ENCODE data around the gene PCGF3.
"Not testable (repeated sequence)": the region's sequence is repeated elsewhere in the genome, so short reads cannot be mapped to it uniquely, and the experiment has no call there.

PCGF3 gene

GRCh38 chr4:725391-726234 is 20.0 kb downstream of the PCGF3 start:
- DNase-seq: no peak

DNA sequence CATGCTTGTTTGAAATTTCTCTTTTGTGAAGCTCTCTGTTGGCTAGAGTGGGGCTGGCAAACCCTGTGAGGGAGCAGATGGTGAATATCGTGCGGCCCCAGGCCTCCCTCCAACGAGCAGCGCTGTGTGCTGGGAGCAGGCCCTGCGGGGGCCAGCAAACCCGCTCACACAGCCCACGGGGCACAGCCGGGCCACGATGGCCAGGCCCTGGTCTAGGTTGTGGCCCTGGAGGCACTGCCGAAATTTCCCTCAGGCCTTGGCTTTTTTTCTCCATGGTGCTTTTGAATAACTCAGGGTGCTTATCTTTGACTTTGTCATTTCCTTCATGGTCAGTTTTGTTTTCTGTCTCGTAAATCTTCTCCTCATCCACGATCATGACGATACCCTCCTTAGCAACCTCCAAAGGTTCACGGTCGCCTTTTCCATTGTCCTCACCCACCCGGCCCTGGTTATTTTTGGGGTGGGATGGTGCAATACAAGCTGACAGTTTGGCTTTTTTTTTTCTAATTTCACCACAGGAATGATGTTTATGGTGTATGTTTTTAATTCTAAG is 20.7 kb downstream of the PCGF3 start:
- DNase-seq: no peak

- DNase-seq: no peak
These were observed 21.2 kb downstream of the PCGF3 start for GRCh38 chr4:726838-727237.

DNA sequence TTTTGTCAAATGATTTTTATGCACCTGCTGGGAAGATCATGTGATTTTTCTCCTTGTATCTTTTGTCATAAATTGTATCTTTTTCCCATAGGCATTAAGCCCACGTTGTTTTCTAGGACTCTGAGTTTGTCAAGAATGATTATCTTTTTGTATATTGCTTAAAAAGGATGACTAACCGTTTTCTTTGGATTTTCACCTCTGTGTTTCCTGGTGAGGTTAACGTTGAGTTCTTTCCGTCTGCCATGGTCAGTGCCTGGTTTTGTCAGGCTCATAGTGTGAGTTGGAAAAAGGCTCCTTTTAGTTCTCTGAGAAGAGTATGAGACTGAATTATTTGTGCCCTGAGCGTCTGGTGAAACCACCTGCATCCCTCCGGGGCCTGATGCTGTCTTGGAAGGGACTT is 21.9 kb downstream of the PCGF3 start:
- DNase-seq: no peak

DNA sequence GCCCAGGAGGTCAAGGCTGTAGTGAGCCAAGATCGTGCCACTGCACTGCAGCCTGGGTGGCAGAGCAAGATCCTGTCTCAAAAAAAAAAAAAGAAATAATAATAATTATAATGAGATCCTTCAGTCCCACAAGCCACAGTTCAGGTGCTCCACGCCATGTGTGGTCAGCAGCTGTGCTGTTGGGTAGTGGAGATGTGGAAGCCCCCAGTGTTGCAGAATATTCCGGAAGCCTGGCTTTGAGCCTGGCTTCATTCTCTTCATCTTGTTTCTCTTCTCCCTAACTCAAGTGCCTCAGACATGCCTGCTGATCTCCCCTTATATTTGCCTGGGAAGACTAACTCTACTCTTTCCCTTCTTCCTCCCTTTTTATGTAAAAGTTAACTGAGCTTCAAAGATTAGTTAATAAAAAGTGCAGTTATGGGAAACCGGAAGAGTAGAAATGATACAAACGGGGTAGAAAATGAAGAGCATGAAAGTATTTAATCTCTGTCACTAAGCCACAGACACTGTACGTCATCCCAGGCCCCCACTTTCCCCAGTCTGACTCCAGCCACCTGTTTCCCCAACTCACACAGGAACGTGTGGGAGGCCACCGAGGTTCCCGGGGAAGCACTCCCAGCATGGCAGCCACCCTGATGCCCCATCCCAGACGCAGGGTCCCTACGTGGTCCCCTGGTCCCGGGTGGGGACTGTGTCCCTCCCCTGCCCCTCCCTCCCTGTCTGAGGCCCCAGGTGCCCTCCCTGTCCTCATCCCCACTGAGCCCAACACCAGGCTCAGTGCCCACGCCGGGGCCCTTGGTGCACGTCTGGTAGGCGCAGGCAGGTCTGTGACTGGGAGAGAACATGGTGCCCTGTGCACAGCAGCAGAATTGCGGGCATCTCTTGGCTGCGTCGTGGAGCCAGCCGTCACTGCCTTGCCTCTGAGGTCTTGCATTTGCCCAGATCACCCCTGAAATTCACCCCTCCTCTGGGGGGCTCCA is 24.0 kb downstream of the PCGF3 start:
- no peak for DNase-seq

DNA sequence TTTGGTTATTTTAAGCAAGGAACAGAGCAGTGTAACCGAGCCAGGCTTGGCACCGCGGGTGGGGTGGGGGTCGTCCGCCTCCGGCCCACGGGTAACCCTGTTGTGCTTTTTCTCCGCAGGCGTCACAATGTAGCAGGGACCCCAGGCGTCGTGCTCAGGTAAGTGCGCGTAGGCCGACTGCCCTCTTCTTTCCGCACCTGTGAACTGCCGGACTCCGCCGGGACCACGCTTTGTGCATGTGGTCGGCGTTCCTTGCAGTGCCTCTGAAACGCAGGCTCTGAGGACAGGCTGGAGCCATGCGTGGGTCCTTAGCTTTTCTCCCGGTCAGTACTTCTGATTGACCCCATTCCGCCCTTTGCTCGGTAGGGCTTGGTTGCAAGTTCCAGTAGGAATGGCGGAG is 24.9 kb downstream of the PCGF3 start:
- no peak for DNase-seq

- not testable (repeated sequence) for DNase-seq
These were observed 25.6 kb downstream of the PCGF3 start for GRCh38 chr4:730946-731904.

DNA sequence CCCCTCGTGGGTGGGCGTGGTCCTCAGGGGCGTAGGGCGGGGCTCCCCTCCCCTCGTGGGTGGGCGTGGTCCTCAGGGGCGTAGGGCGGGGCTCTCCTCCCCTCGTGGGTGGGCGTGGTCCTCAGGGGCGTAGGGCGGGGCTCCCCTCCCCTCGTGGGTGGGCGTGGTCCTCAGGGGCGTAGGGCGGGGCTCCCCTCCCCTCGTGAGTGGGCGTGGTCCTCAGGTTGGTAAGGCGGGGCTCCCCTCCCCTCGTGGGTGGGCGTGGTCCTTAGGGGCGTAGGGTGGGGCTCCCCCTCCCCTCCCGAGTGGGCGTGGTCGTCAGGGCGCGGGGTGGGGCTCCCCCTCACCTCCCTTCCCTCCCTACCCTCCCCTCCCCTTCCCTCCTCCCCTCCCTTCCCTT is 26.3 kb downstream of the PCGF3 start:
- DNase-seq: not testable (repeated sequence)

DNA sequence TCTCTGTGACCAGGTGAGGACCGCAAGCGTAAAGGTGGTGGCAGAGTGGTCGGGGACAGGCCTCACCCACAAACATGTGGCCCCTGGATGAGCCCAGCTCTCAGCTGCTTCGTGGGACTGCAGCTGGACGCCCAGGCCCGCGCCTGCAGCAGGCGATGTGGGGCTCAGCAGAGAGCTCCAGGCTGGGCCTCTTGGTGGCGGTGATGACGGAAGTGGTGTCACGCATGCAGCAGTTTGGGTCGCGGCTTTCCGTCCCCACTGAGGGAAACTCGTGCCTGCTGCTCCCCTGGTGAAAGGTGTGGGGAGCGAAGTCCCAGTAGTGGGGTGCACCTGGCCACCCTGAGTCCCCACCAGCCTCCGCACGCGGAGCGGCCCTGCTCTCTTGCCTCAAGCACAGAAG is 26.9 kb downstream of the PCGF3 start:
- no peak for DNase-seq

GRCh38 chr4:732911-733630 is 27.4 kb downstream of the PCGF3 start:
- DNase-seq: no peak

DNA sequence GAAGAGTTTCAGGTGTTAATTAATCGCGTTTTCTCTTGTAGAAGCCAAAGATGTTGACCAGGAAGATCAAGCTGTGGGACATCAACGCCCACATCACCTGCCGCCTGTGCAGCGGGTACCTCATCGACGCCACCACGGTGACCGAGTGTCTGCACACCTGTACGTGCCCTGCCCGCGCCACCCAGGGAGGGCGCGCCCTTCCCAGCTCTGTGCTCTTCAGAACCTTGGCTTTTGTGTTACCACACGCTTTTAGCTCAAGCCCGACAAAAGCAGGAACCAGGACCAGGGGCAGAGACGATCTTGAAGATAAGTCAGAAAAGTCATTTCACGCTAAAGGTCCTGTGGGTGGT is 28.0 kb downstream of the PCGF3 start:
- no peak for DNase-seq

DNA sequence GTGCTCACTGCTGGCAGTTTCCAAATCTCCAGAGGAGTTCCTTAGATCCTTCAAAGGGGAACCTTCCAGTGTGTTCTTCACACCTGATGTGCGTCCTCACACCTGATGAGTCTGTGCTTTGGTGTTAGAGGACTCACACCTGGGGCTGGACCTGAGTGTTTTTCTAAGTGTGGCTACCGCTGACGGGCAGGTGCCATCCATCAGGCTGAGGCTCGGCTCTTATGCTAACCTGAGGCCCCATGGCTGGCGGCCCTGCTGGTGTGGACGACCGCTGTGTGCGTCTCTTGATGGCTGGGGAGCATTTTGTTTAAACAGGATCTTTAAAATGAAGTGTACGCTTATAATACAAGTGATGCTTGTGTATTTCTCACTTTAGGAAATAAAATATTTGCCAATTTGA is 28.4 kb downstream of the PCGF3 start:
- DNase-seq: no peak

- DNase-seq: no peak
These were observed 29.3 kb downstream of the PCGF3 start for GRCh38 chr4:734951-735350.

- DNase-seq: no peak
These were observed 30.0 kb downstream of the PCGF3 start for GRCh38 chr4:735583-735982.

- not testable (repeated sequence) for DNase-seq
These were observed 30.9 kb downstream of the PCGF3 start for GRCh38 chr4:736561-736960.

DNA sequence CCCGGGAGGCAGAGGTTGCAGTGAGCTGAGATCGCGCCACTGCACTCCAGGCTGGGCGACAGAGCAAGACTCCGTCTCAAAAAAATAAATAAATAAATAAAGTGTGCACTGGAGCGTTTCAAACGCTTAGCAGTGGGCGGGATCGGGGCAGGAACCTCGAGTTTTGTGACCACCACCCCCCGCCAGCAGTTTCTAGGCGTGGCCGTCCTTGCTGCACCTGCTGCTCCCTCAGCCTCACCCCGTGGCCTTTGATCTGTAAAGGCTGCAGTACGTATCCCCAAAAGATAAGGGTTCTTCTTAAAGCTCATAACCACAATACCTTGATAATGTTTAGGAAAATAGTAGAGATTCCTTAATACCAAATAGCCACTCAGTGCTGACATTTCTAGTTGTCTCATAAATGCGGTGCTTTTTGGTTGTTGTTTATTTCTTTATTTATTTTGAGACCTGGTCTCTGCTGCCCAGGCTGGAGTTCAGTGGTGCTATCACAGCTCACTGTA is 33.2 kb downstream of the PCGF3 start:
- DNase-seq: no peak

- no peak for DNase-seq
These were observed 33.9 kb downstream of the PCGF3 start for GRCh38 chr4:739569-739968.

GRCh38 chr4:740011-740410 is 34.4 kb downstream of the PCGF3 start:
- no peak for DNase-seq

GRCh38 chr4:740656-741282 is 35.1 kb downstream of the PCGF3 start:
- DNase-seq: no peak

DNA sequence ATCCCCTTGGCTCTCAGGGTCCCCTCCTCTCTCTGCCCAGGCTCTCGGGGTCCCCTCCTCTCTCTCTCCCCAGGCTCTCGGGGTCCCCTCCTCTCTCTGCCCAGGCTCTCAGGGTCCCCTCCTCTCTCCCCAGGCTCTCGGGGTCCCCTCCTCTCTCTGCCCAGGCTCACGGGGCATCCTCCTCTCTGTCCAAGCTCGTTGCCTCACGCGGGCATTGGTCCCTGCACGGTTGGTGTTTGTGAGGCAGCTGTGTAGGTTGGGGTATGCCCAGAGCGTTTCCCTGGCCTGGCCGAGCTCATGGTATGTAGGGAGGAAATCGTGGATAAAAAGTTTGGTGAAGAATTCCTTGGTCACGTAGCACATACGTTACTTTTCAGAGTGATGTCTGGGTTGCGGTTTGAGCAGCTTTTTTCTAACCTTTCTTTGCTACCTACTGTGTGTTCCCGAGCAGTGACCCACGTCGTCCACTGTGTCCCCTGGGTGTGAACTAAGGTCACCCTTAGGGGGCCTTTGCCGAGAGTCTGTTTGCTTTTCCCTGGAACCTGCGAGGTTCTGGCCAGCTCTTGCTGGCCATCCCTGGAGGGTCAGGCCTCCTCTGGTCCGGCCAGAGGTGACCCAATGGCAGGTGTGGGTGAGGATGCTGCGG is 36.6 kb downstream of the PCGF3 start:
- no peak for DNase-seq

Data from suppressor macrophage (primary cell).